ENCODE results near the gene NAV2.

DNA sequence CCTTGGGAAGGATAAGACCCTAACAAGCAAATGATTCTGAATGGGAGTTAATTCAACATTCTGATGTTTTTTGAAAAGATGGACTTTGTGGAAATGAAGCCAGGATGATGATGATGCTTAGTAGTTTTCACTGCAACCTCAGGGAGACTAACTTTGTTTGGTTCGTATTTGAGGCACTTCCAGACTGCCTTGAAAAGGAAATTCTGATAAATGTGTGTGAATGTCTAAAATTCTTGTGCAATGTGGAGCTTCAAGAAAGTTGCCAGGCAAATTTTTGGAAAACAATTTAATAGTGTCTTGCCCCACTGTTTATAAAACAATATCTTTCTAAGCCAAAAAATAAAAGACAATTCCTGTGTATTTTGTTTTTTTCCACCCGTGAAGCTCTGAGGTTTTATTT is 11.2 kb upstream of the NAV2 start:
- TF ChIP-seq, protein P1, sequence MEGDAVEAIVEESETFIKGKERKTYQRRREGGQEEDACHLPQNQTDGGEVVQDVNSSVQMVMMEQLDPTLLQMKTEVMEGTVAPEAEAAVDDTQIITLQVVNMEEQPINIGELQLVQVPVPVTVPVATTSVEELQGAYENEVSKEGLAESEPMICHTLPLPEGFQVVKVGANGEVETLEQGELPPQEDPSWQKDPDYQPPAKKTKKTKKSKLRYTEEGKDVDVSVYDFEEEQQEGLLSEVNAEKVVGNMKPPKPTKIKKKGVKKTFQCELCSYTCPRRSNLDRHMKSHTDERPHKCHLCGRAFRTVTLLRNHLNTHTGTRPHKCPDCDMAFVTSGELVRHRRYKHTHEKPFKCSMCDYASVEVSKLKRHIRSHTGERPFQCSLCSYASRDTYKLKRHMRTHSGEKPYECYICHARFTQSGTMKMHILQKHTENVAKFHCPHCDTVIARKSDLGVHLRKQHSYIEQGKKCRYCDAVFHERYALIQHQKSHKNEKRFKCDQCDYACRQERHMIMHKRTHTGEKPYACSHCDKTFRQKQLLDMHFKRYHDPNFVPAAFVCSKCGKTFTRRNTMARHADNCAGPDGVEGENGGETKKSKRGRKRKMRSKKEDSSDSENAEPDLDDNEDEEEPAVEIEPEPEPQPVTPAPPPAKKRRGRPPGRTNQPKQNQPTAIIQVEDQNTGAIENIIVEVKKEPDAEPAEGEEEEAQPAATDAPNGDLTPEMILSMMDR (IDR thresholded peaks at IDR 0.05) = no peak
- no peak for TF ChIP-seq POLR2A (IDR thresholded peaks at IDR 0.05)

All from body of pancreas (tissue), 4 donors.